Body of pancreas (tissue), 4 donors: ENCODE results near the gene ZNF667.

Source experiments
- CTCF ChIP-seq, 7 experiments: fragments of 450-650 bp in 4 of 7; fragments of 200-600 bp in 3 of 7; sonication (generic) in 3 of 7; IDR thresholded peaks; one replicate each; pipeline ENCODE4 v1.5.1; 2016 to 2019; ENCODE audit warnings: antibody characterized with exemption in 7 of 7
- POLR2A ChIP-seq, 3 donors: fragments of 450-650 bp; IDR thresholded peaks; one replicate each; pipeline ENCODE4 v1.6.1; 2016; ENCODE audit warnings: antibody characterized with exemption in 3 of 3, mild to moderate bottlenecking in 2 of 3

GRCh38 chr19:56400485-56400884 lies 76.7 kb downstream of the ZNF667 start:
- TF ChIP-seq POLR2A (IDR thresholded peaks at IDR 0.05) (no peak), CTCF (IDR thresholded peaks at IDR 0.05) (no peak)
